OCI-LY7 (cell line): ENCODE data around the gene ZNF638. TPM values are rescaled to one million over a fixed set of nuclear protein-coding genes. Genes with fewer than 3 reads are reported as not detected.
A peak's percentile ranks its signal among the peaks of the same experiment; 100 is the strongest.

ENCODE experiments used
- BruUV-seq: library from RNA; stranded (reverse); fragments of 400-500 nt; replicated peaks from 2 replicates; lab custom pipeline; 2021; lab: Mats Ljungman, UMichigan
- CTCF ChIA-PET: fragments of 300-600 bp; sonication (Branson Sonifier 250); formaldehyde crosslinking; loops from one replicate; lab custom pipeline; 2022; ENCODE audit warnings: antibody characterized with exemption; ENCODE audit not compliant: unreplicated experiment; lab: Charles Lee
- POLR2A ChIA-PET: fragments of 300-600 bp; sonication (Branson Sonifier 250); formaldehyde crosslinking; loops from one replicate; lab custom pipeline; 2022; ENCODE audit warnings: antibody characterized with exemption; lab: Charles Lee
- DNase-seq: peaks from one replicate; pipeline ENCODE4 v3.0.0-alpha.2; 2015; ENCODE audit warnings: low spot score
- H2AFZ ChIP-seq: fragments of 200-600 bp; sonication (generic), shearing (Covaris generic); 2 replicates; pipeline ENCODE4 v1.6.1; 2014; ENCODE audit warnings: mild to moderate bottlenecking, antibody characterized with exemption, low read length, moderate library complexity
- H3K27ac ChIP-seq: fragments of 200-600 bp; sonication (generic); 2 replicates; pipeline ENCODE4 v1.5.1; 2014; ENCODE audit warnings: mixed run types, low read depth, mild to moderate bottlenecking, moderate library complexity, low read length, inconsistent platforms; ENCODE audit not compliant: poor library complexity, severe bottlenecking
- H3K36me3 ChIP-seq: fragments of 200-600 bp; sonication (generic); 2 replicates; pipeline ENCODE4 v1.6.1; 2014; ENCODE audit warnings: mild to moderate bottlenecking, antibody characterized with exemption, low read length, moderate library complexity, mixed read lengths; ENCODE audit not compliant: insufficient read depth
- H3K4me1 ChIP-seq: fragments of 200-600 bp; sonication (generic); 2 replicates; pipeline ENCODE4 v1.5.1; 2014; ENCODE audit warnings: mild to moderate bottlenecking, low read length; ENCODE audit not compliant: insufficient read depth, poor library complexity, severe bottlenecking
- H3K4me2 ChIP-seq: fragments of 200-600 bp; sonication (generic); 2 replicates; pipeline ENCODE4 v1.6.1; 2014; ENCODE audit warnings: mild to moderate bottlenecking, low read length
- H3K4me3 ChIP-seq: fragments of 200-600 bp; sonication (generic); 2 replicates; pipeline ENCODE4 v1.5.1; 2014; ENCODE audit warnings: mild to moderate bottlenecking, low read depth, low read length; ENCODE audit not compliant: poor library complexity, severe bottlenecking
- H3K79me2 ChIP-seq: fragments of 200-600 bp; sonication (generic); 2 replicates; pipeline ENCODE4 v1.6.1; 2016; ENCODE audit warnings: low read depth, mild to moderate bottlenecking, low read length, moderate library complexity, mixed read lengths; ENCODE audit not compliant: insufficient read depth
- H3K9me2 ChIP-seq: fragments of 200-600 bp; sonication (generic); 2 replicates; pipeline ENCODE4 v1.6.1; 2016; ENCODE audit warnings: mild to moderate bottlenecking, low read length, mixed read lengths; ENCODE audit not compliant: insufficient read depth
- H3K9me3 ChIP-seq: fragments of 200-600 bp; sonication (generic); 2 replicates; pipeline ENCODE4 v1.6.1; 2014; ENCODE audit warnings: mild to moderate bottlenecking, mixed run types, low read length, mixed read lengths
- H4K20me1 ChIP-seq: fragments of 200-600 bp; sonication (generic); 2 replicates; pipeline ENCODE4 v1.6.1; 2014; ENCODE audit warnings: mild to moderate bottlenecking, antibody characterized with exemption, low read length, moderate library complexity, mixed read lengths; ENCODE audit not compliant: insufficient read depth
- CTCF ChIP-seq: fragments of 200-600 bp; sonication (generic); conservative IDR thresholded peaks from 2 replicates; pipeline ENCODE4 v1.5.1; 2014; ENCODE audit warnings: mild to moderate bottlenecking, antibody characterized with exemption, low read length, moderate library complexity, mixed read lengths
- EZH2phosphoT487 ChIP-seq: fragments of 200-600 bp; sonication (generic); IDR thresholded peaks from 2 replicates; pipeline ENCODE4 v1.6.1; 2018; ENCODE audit warnings: low read depth, borderline replicate concordance, mild to moderate bottlenecking, mixed run types, antibody characterized with exemption, low read length, moderate library complexity, mixed read lengths
- intact Hi-C: fragments of 100-400 bp; cut with micrococcal nuclease; formaldehyde crosslinking; loops from one replicate; pipeline ENCODE4 v1.10.0; 2022; ENCODE audit not compliant: unreplicated experiment
- total RNA-seq, 2 experiments: library from RNA; depleted of rRNA in 1 of 2; stranded (reverse); fragments of >200 nt in 1 of 2; shearing (Covaris generic) in 1 of 2; gene quantifications; 2 replicates each; pipeline ENCODE4 v1.2.3, GENCODE V29; 2014 to 2022

ZNF638 gene
- total RNA-seq, 2 experiments from 2014 or later, result 114 to 138 TPM

DNA sequence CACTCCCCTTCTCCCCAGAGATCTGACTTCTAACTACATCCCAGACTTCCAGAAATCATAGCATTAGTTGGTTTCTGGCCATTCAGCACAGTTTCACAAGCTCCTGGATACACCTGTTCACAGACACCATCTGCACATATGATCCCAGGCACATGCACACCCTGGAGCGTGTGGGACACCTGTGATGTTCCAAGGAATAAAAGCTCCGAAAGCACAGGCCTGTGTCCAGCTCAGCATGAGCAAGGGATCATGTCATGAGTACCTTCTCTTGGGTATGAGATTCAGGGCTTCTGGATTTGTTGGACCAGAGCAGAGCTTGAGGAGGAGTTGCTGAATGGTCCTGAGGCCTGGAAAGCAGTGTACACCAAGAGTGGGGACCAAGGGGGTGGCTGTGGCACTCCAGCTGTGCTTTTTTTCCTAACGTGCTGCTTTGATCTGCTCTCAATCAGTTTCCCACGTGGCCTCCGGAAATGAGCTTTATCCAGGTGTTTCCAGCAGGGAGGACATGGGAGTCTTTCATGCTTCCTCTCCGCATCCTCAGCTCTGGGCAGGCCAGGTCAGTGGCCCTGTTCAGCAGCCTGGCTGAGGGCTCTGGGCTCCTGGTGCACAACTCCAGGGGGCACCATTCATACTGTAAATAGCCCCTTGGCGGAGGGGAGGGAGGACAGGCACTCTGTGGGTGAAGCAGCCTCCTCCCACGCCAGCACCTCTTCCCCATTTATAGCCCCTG lies 123.6 kb downstream of the ZNF638 start:
- Histone ChIP-seq H3K9me3 (no peaks in the 10 kb centered on the region), H3K79me2 (no peaks in the 10 kb centered on the region), H3K4me3 (no peak overlapping the region), H3K27ac (no peak overlapping the region), H2AFZ (peak overlapping the region; percentile 59), H3K4me1 (peaks cover 10% of the 10 kb centered on the region), H4K20me1 (no peaks in the 10 kb centered on the region), H3K9me2 (no peaks in the 10 kb centered on the region), H3K4me2 (no peak overlapping the region), H3K36me3 (no peaks in the 10 kb centered on the region)
- no peak for DNase-seq
- intact Hi-C loops, result no loop called here
- no peak for TF ChIP-seq CTCF
- TF ChIP-seq EZH2phosphoT487, result no peak
- POLR2A ChIA-PET, result interaction anchor here (0.6 kb wide), 1 partner anchor 803 kb away, joined by 3 read pairs; no protein-coding TSS in a partner anchor
- CTCF ChIA-PET, result no interaction called here
- BruUV-seq, result no TSS peak

DNA sequence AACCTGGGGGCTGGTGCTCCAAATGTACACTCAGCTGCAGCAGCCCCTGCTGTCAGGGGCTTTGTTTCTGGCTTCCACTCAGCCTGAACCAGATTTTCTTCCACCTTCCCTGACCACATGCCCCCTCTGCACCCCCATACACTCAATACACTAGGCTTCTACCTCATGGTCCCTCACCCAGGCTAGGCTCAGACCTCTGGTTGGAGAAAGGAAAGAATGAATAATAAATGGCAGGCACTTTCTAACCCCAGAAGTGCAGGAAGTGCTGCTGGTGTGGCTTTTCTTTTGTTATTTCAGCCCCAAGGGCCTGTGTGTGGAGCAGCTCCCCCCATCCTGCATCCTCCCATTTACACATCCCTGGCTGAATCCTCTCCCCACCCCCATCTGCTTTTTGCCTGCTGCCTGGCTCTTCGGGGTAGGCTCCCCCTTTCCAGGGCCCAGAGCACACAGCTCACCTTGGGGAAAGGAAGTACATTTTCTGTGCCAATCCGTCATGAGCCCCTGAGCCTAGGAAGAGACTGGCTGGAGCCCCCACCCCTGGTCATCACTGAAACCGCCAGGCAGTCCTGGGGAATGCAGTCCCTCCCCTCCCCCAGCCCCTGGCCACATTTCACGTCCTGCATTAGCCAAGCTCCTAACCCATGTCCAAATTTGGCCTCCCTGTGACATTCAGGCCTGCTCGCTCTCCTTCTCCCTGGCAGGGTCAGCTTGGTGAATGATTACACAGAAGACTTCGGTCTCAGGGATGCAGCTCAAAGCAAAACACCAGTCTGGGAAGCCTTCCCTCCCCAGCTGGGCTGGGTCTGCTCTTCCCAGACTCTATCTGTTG lies 124.4 kb downstream of the ZNF638 start:
- BruUV-seq, result no TSS peak
- peak; percentile 7 for DNase-seq
- intact Hi-C loops, result no loop called here
- Histone ChIP-seq H3K27ac (no peak overlapping the region), H3K4me3 (no peak overlapping the region), H3K79me2 (no peaks in the 10 kb centered on the region), H4K20me1 (no peaks in the 10 kb centered on the region), H3K36me3 (no peaks in the 10 kb centered on the region), H2AFZ (peak overlapping the region; percentile 59), H3K9me2 (no peaks in the 10 kb centered on the region), H3K4me1 (peaks cover 10% of the 10 kb centered on the region), H3K9me3 (0 out of 2 replicates have a peak, but pooled peaks cover 1% of the 10 kb centered on the region), H3K4me2 (no peak overlapping the region)
- ChIA-PET CTCF (no interaction called here), POLR2A (interaction anchor here (0.6 to 0.9 kb wide), 2 partner anchors 9 to 802 kb away, joined by 3 read pairs; no protein-coding TSS in a partner anchor)
- TF ChIP-seq CTCF, result no peak
- TF ChIP-seq EZH2phosphoT487, result no peak
